ENCODE measurements around the gene ZNF891.

The ZNF891 gene

DNA sequence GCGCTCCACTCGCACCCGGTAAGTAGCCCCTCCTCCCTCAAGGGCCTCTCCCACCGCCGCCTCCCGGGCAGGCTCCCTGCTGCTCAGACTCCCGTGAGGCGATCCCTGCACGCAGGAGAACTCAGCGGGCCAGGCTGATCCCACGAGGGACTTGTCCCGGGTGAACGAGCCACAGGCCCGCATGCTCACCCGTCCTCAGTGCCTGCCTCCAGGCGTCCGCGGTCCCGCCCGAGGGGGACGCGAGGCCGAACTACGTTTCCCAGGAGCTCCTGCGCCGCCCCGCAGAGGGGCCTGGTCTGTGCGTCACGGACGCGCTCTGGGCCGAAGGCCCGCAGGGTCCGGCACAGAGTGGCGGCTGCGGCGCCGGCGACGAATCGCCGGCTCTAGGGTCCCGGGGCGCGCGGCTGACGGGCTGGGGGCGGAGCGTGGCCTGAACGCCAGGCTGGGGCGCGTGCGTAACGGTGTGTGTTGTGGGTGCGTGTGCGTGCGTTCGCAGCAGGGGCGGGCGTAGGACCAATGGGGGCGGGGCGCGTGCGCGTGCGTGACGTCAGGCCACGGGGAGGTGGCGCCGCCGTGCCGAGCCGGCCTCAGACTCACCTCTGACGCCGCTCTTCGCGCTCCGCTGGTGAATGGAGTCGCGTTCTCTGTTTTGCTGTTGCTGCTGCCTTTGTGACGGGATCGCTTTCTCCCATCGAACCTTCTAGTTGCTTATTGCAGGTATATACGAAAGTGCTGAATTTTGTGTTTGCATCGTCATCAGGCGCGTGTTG lies at the start of gene ZNF891, which contains the start of gene ZNF10:
Gene ZNF891, minus strand, starts transcription at position 237 of the 770 bp plus-strand sequence. CDS start 8,356 bp downstream, outside the sequence.
Gene ZNF10, plus strand, starts transcription at position 590 of the 770 bp plus-strand sequence. CDS start 13,866 bp downstream, outside the sequence.
- DNase-seq (ENCODE audit: low read depth in 2 of 2): peak; percentile 92 to 93

DNA sequence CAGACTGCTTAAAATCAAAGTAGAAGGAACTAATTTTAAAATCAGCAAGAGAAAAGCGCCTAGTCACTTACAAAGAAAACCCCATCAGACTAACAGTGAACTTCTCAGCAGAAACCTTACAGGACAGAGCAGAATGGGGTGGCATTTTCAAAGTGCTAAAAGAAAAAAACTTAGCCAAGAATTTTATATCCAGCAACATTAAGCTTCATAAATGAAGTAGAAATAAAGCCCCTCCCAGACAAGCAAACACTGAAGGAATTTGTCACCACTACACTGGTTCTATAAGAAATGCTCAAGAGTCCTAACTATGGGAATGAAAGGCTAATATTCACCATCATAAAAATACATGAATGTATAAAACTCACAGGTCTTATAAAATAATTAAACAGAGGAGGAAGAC lies 44.8 kb upstream of the ZNF891 start:
- no peak for DNase-seq (ENCODE audit: low read depth in 2 of 2)

GRCh38 chr12:133172491-133172890 lies 42.4 kb upstream of the ZNF891 start:
- DNase-seq (ENCODE audit: low read depth in 2 of 2): no peak

- no peak for DNase-seq (ENCODE audit: low read depth in 2 of 2)
Observed at GRCh38 chr12:133165776-133166175, 35.7 kb upstream of the ZNF891 start.

DNA sequence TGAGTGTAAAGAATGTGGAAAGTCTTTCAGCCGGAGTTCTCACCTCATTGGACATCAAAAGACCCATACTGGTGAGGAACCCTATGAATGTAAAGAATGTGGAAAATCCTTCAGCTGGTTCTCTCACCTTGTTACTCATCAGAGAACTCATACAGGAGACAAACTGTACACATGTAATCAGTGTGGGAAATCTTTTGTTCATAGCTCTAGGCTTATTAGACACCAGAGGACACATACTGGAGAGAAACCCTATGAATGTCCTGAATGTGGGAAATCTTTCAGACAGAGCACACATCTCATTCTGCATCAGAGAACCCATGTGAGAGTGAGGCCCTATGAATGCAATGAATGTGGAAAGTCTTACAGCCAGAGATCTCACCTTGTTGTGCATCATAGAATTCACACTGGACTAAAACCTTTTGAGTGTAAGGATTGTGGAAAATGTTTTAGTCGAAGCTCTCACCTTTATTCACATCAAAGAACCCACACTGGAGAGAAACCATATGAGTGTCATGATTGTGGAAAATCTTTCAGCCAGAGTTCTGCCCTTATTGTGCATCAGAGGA lies 26.1 kb upstream of the ZNF891 start:
- no peak for DNase-seq (ENCODE audit: low read depth in 2 of 2)

GRCh38 chr12:133145981-133146380 lies 15.9 kb upstream of the ZNF891 start:
- DNase-seq (ENCODE audit: low read depth in 2 of 2): no peak

DNA sequence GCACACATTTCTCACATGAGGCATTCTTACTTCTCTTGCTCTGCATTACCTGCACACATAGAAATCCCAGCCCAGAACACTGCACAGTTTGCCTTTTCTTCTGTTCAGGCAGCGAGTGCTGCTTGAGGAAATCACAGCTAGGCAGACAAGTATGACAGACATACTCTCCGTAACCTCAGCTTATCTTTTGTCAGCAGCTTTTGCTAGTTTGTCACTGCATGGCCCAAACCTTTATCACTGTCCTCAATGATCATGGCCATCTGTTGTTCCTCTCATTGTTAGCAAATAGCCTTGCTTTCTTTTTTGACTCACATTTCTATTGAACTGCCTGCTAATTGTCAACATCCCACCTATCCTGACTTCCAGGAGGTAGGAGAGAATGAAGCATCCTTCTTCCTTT lies 5.7 kb upstream of the ZNF891 start:
- no peak for DNase-seq (ENCODE audit: low read depth in 2 of 2)

GRCh38 chr12:133130808-133131128 lies 694 bp upstream of the ZNF891 start:
- peak in 1 of 2 experiments; percentile 17 for DNase-seq (ENCODE audit: low read depth in 2 of 2)

- peak in 1 of 2 experiments; percentile 3 for DNase-seq (ENCODE audit: low read depth in 2 of 2)
Observed at GRCh38 chr12:133129368-133130037, 571 bp downstream of the ZNF891 start.

DNA sequence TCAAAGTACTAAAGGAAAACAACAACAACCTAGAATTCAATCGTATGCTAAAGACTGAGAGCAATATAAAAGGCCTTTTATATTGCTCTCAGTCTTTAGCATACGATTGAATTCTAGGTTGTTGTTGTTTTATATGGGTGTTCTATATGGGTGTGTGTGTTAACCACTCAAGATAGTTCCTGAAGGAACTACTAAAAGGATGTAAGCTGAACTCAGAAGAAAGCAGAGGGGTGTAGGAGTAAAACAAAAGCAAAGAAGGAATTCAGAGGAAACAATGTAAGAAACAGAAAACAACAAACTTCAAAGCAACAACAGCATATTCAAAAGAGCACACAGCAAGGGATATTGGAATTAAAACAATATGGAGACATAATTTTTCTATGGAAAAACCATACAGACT lies 5.4 kb downstream of the ZNF891 start:
- no peak for DNase-seq (ENCODE audit: low read depth in 2 of 2)

DNA sequence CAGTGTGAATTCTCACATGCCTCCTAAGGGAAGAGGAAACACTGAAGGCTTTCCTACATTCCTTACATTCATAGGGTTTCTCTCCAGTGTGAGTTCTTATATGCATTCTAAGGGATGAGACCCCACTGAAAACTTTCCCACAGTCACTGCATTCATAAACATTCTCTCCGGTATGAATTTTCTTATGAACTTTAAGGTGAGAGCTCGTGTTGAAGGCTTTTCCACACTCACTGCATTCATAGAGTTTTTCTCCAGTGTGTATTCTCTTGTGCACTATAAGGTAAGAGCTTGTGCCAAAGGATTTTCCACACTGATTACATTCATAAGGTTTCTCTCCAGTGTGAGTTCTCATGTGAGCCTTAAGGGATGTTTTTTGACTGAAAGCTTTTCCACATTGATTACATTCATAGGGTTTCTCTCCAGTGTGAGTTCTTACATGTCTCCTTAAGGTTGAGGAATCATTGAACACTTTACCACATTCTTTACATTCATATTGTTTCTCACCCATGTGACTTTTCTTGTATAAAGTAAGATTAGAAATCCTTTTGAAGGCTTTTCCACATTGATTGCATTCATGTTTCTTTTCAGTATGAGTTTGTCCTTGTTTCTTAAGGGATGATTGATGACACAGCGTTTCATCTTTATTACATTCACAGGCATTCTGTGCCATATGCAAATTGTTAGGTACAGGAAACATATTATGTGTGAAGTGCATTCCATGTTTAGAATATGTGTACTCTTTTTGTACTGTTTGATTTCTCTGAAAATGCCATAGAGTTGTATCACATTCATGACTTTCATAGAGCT lies 9.5 kb downstream of the ZNF891 start:
- no peak for DNase-seq (ENCODE audit: low read depth in 2 of 2)

GRCh38 chr12:133108150-133108549 lies 21.9 kb downstream of the ZNF891 start:
- no peak for DNase-seq (ENCODE audit: low read depth in 2 of 2)

GRCh38 chr12:133107121-133107520 lies 23.0 kb downstream of the ZNF891 start:
- DNase-seq (ENCODE audit: low read depth in 2 of 2): no peak

- no peak for DNase-seq (ENCODE audit: low read depth in 2 of 2)
Observed at GRCh38 chr12:133106253-133106652, 23.8 kb downstream of the ZNF891 start.

DNA sequence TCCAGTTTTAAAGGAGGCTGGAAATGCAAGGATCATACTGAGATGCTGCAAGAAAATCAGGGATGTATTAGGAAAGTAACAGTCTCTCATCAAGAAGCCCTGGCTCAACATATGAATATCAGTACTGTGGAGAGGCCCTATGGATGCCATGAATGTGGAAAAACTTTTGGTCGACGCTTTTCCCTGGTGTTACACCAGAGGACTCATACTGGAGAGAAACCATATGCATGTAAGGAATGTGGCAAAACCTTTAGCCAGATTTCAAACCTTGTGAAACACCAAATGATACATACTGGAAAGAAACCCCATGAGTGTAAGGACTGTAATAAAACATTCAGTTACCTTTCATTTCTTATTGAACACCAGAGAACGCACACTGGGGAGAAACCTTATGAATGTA lies 24.5 kb downstream of the ZNF891 start:
- DNase-seq (ENCODE audit: low read depth in 2 of 2): no peak

GRCh38 chr12:133083345-133083744 lies 46.7 kb downstream of the ZNF891 start:
- DNase-seq (ENCODE audit: low read depth in 2 of 2): no peak

- no peak for DNase-seq (ENCODE audit: low read depth in 2 of 2)
Observed at GRCh38 chr12:133081159-133081780, 48.8 kb downstream of the ZNF891 start.

DNA sequence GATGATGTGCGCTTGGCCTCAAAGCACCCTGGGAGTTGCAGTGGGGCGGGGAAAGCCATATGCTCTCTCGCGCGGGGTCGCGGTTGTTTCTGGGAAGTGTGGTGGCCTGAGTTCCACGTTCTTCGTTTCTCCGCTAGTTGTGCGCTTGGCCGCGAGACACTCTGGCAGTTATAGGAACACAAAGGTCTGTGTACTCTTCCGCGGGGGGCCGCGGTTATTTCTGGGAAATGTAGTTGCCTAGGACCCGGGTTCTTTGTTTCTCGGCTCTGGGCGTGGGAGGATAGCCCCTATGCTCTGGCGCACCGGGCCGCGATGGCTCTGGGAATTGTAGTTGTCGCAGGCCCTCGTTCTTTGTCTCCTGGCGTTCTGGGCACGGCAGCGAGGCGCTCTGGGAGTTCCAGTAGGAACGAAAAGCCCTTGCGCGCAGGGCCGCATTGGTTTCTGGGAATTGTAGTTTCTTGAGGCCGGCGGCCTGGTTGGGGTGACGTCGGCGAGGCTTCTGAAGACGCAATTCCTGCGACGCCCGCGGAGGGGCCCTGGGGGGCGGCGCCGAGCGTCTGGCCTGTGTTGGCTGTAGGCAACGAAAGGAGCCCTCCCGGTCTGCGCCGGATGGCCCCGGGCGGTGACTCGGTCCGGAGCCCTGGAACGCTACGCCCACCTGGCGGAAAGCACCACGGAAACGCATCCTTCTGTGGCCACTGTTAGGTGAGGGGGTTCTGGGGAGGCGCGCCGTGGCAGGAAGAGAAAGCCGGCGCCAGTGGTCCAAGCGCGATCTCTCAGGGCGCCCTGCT lies 49.5 kb downstream of the ZNF891 start, which contains the start of gene ZNF140:
Gene ZNF140, plus strand, starts transcription at position 556 of the 791 bp plus-strand sequence. CDS start 398 bp downstream, outside the sequence.
- DNase-seq (ENCODE audit: low read depth in 2 of 2): peak; percentile 91

- DNase-seq (ENCODE audit: low read depth in 2 of 2): peak; percentile 88 to 93
Observed at GRCh38 chr12:133080026-133080367, 50.1 kb downstream of the ZNF891 start.

DNA sequence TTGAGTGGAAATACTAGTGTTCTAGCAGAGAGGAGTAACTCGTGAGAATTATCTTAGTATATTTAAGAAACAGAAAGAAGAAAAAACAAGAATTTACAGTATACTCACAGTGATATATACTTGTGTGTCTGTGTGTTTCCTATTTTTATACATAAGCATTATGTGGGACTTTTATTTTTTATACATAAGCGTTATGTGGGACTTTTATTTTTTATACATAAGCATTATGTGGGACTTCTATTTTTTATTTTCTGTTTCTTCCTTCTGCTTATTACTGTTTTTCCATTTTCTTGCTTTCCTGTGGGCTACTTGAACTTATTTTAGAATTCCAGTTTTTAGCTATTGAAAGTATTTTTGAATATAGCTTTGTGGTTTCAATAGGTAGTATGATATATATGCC lies 56.2 kb downstream of the ZNF891 start:
- no peak for DNase-seq (ENCODE audit: low read depth in 2 of 2)

GRCh38 chr12:133063556-133063955 lies 66.5 kb downstream of the ZNF891 start:
- no peak for DNase-seq (ENCODE audit: low read depth in 2 of 2)
